Progenitor cell of endocrine pancreas (in vitro differentiated cells): ENCODE results near the gene GABARAP. TPM values are rescaled to one million over a fixed set of nuclear protein-coding genes. Genes with fewer than 3 reads are reported as not detected.

Experiments used
- DNase-seq: peaks from one replicate; pipeline ENCODE4 v3.0.0; 2021; ENCODE audit warnings: low spot score; ENCODE audit not compliant: unreplicated experiment
- H3K27ac Mint-ChIP-seq: 2 replicates; pipeline ENCODE4 v1.8.0; 2021; ENCODE audit warnings: mild to moderate bottlenecking, moderate library complexity, mixed read lengths
- H3K27me3 Mint-ChIP-seq: 2 replicates; pipeline ENCODE4 v1.8.0; 2021; ENCODE audit warnings: mixed read lengths
- H3K36me3 Mint-ChIP-seq: 2 replicates; pipeline ENCODE4 v1.8.0; 2022; ENCODE audit warnings: mixed read lengths; ENCODE audit not compliant: insufficient read depth
- H3K4me1 Mint-ChIP-seq: 2 replicates; pipeline ENCODE4 v1.8.0; 2021; ENCODE audit warnings: low read depth, mixed read lengths
- H3K4me3 Mint-ChIP-seq: 2 replicates; pipeline ENCODE4 v1.8.0; 2021; ENCODE audit warnings: low read depth, mild to moderate bottlenecking, moderate library complexity, mixed read lengths
- H3K9me3 Mint-ChIP-seq: 2 replicates; pipeline ENCODE4 v1.8.0; 2021; ENCODE audit warnings: low read depth, mixed read lengths
- total RNA-seq: library from RNA; stranded (reverse); gene quantifications from 2 replicates; pipeline ENCODE4 v1.2.1, GENCODE V29; 2021
- TF ChIP-seq, protein P1 (sequence below): fragments of 200-600 bp; sonication (generic); IDR thresholded peaks from one replicate; pipeline ENCODE4 v1.5.0; 2021; ENCODE audit warnings: antibody characterized with exemption, mild to moderate bottlenecking; ENCODE audit not compliant: unreplicated experiment

The GABARAP gene
- total RNA-seq, 1 donor from 2014 or later = 466 TPM

GRCh38 chr17:7226721-7227710 is 15.2 kb downstream of the GABARAP start:
- Mint-ChIP-seq H3K27me3 (no peaks in the 10 kb centered on the region), H3K36me3 (peaks cover 13% of the 10 kb centered on the region), H3K9me3 (no peaks in the 10 kb centered on the region), H3K4me3 (no peak overlapping the region), H3K4me1 (peaks cover 2% of the 10 kb centered on the region), H3K27ac (no peak overlapping the region)
- DNase-seq = no peak
- TF ChIP-seq, protein P1, sequence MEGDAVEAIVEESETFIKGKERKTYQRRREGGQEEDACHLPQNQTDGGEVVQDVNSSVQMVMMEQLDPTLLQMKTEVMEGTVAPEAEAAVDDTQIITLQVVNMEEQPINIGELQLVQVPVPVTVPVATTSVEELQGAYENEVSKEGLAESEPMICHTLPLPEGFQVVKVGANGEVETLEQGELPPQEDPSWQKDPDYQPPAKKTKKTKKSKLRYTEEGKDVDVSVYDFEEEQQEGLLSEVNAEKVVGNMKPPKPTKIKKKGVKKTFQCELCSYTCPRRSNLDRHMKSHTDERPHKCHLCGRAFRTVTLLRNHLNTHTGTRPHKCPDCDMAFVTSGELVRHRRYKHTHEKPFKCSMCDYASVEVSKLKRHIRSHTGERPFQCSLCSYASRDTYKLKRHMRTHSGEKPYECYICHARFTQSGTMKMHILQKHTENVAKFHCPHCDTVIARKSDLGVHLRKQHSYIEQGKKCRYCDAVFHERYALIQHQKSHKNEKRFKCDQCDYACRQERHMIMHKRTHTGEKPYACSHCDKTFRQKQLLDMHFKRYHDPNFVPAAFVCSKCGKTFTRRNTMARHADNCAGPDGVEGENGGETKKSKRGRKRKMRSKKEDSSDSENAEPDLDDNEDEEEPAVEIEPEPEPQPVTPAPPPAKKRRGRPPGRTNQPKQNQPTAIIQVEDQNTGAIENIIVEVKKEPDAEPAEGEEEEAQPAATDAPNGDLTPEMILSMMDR = no peak

GRCh38 chr17:7225711-7226331 is 16.4 kb downstream of the GABARAP start:
- Mint-ChIP-seq H3K4me3 (no peak overlapping the region), H3K36me3 (peaks cover 12% of the 10 kb centered on the region), H3K27me3 (no peaks in the 10 kb centered on the region), H3K27ac (no peak overlapping the region), H3K4me1 (peaks cover 5% of the 10 kb centered on the region), H3K9me3 (no peaks in the 10 kb centered on the region)
- TF ChIP-seq, protein P1 = no peak
- DNase-seq = no peak

GRCh38 chr17:7224661-7225111 is 17.6 kb downstream of the GABARAP start:
- Mint-ChIP-seq H3K4me3 (no peak overlapping the region), H3K4me1 (peaks cover 11% of the 10 kb centered on the region), H3K27me3 (no peaks in the 10 kb centered on the region), H3K36me3 (peaks cover 12% of the 10 kb centered on the region), H3K9me3 (no peaks in the 10 kb centered on the region), H3K27ac (no peak overlapping the region)
- DNase-seq = no peak
- TF ChIP-seq, protein P1 = no peak

GRCh38 chr17:7224110-7224509 is 18.1 kb downstream of the GABARAP start:
- no peak for DNase-seq
- Mint-ChIP-seq H3K4me3 (no peak overlapping the region), H3K36me3 (peaks cover 11% of the 10 kb centered on the region), H3K9me3 (no peaks in the 10 kb centered on the region), H3K4me1 (peaks cover 15% of the 10 kb centered on the region), H3K27ac (no peak overlapping the region), H3K27me3 (no peaks in the 10 kb centered on the region)
- TF ChIP-seq, protein P1 = no peak

- Mint-ChIP-seq H3K9me3 (no peaks in the 10 kb centered on the region), H3K4me3 (no peak overlapping the region), H3K36me3 (peaks cover 10% of the 10 kb centered on the region), H3K4me1 (peaks cover 15% of the 10 kb centered on the region), H3K27me3 (no peaks in the 10 kb centered on the region), H3K27ac (peak overlapping the region; percentile 87)
- DNase-seq = no peak
- TF ChIP-seq, protein P1 = no peak
These were observed 18.9 kb downstream of the GABARAP start for GRCh38 chr17:7223375-7223774.
